ENCODE measurements around the gene AK8.

AK8 gene

DNA sequence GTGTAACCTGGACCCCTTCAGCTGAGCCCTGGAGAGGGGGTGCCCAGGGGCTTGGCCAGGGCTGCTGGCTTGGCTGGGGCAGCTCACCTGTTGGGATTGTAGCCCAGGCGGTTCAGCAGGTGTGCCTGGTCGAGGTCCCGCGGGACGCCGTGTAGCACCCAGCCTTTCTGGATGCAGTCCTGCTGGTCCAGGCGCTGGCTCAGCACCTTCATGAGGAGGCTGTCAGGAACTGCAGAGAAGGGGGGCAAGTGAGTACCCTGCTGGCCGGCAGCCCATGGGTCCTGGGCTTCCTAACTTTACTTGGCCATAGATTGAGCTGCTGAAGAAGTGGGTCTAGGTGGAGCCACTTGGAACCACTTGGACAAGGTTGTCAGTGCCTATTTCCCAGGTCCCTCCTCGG is 85.5 kb downstream of the AK8 start:
- TF ChIP-seq TEAD4 (IDR thresholded peaks at IDR 0.05): no peak
- TF ChIP-seq ZBTB7A (IDR thresholded peaks at IDR 0.05; ENCODE audit: low read depth): no peak
- TF ChIP-seq TAF1 (IDR thresholded peaks at IDR 0.05; ENCODE audit: low read depth): no peak
- TF ChIP-seq EP300 (IDR thresholded peaks at IDR 0.05; ENCODE audit: borderline replicate concordance): no peak
- TF ChIP-seq NFIC (IDR thresholded peaks at IDR 0.05): no peak
- no peak for TF ChIP-seq CEBPB (IDR thresholded peaks at IDR 0.05)
- no peak for TF ChIP-seq TCF12 (IDR thresholded peaks at IDR 0.05; ENCODE audit: low read depth)
- TF ChIP-seq YY1 (IDR thresholded peaks at IDR 0.05; ENCODE audit: low read depth): no peak
- no peak for TF ChIP-seq EGR1 (IDR thresholded peaks at IDR 0.05)
- no peak for TF ChIP-seq RAD21 (IDR thresholded peaks at IDR 0.05; ENCODE audit: low read depth)
- TF ChIP-seq, protein P1, sequence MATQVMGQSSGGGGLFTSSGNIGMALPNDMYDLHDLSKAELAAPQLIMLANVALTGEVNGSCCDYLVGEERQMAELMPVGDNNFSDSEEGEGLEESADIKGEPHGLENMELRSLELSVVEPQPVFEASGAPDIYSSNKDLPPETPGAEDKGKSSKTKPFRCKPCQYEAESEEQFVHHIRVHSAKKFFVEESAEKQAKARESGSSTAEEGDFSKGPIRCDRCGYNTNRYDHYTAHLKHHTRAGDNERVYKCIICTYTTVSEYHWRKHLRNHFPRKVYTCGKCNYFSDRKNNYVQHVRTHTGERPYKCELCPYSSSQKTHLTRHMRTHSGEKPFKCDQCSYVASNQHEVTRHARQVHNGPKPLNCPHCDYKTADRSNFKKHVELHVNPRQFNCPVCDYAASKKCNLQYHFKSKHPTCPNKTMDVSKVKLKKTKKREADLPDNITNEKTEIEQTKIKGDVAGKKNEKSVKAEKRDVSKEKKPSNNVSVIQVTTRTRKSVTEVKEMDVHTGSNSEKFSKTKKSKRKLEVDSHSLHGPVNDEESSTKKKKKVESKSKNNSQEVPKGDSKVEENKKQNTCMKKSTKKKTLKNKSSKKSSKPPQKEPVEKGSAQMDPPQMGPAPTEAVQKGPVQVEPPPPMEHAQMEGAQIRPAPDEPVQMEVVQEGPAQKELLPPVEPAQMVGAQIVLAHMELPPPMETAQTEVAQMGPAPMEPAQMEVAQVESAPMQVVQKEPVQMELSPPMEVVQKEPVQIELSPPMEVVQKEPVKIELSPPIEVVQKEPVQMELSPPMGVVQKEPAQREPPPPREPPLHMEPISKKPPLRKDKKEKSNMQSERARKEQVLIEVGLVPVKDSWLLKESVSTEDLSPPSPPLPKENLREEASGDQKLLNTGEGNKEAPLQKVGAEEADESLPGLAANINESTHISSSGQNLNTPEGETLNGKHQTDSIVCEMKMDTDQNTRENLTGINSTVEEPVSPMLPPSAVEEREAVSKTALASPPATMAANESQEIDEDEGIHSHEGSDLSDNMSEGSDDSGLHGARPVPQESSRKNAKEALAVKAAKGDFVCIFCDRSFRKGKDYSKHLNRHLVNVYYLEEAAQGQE (IDR thresholded peaks at IDR 0.05; ENCODE audit: low read depth): no peak
- TF ChIP-seq, protein P2, sequence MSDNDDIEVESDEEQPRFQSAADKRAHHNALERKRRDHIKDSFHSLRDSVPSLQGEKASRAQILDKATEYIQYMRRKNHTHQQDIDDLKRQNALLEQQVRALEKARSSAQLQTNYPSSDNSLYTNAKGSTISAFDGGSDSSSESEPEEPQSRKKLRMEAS (IDR thresholded peaks at IDR 0.05): no peak
- TF ChIP-seq, protein P3, sequence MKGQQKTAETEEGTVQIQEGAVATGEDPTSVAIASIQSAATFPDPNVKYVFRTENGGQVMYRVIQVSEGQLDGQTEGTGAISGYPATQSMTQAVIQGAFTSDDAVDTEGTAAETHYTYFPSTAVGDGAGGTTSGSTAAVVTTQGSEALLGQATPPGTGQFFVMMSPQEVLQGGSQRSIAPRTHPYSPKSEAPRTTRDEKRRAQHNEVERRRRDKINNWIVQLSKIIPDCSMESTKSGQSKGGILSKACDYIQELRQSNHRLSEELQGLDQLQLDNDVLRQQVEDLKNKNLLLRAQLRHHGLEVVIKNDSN (IDR thresholded peaks at IDR 0.05): no peak
- TF ChIP-seq CREB1 (IDR thresholded peaks at IDR 0.05; ENCODE audit: low read depth): no peak
- no peak for TF ChIP-seq FOXM1 (IDR thresholded peaks at IDR 0.05; ENCODE audit: borderline replicate concordance, low read depth)

DNA sequence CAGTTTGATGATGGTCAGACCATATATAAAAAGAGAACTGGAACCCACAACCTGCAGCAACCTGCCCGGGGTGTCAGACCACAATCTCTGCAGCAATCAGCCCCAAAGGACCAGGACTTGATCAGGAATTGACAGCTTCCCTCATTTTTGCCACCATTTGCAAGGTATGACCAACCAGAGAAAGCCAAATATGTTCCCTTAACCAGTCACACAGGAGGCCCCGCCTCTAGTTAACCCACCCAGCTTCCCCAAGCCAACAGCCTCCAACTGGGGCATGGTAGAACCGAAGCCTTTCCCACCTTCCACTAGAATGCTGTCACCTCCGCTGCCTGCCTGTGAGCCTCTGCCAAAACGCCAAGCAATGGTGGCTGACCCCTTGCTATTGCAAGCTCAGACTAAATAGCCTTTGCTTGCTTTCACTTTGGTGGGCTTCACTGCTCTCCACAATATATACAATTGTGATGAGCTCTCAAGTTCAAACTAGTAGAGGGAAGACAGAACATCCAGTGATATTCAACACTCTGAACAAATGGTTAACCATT is 86.3 kb downstream of the AK8 start:
- no peak for TF ChIP-seq EGR1 (IDR thresholded peaks at IDR 0.05)
- no peak for TF ChIP-seq FOXM1 (IDR thresholded peaks at IDR 0.05; ENCODE audit: borderline replicate concordance, low read depth)
- no peak for TF ChIP-seq TCF12 (IDR thresholded peaks at IDR 0.05; ENCODE audit: low read depth)
- TF ChIP-seq, protein P1 (IDR thresholded peaks at IDR 0.05; ENCODE audit: low read depth): no peak
- TF ChIP-seq TEAD4 (IDR thresholded peaks at IDR 0.05): no peak
- no peak for TF ChIP-seq EP300 (IDR thresholded peaks at IDR 0.05; ENCODE audit: borderline replicate concordance)
- TF ChIP-seq, protein P2 (IDR thresholded peaks at IDR 0.05): no peak
- no peak for TF ChIP-seq NFIC (IDR thresholded peaks at IDR 0.05)
- no peak for TF ChIP-seq RAD21 (IDR thresholded peaks at IDR 0.05; ENCODE audit: low read depth)
- TF ChIP-seq ZBTB7A (IDR thresholded peaks at IDR 0.05; ENCODE audit: low read depth): no peak
- no peak for TF ChIP-seq TAF1 (IDR thresholded peaks at IDR 0.05; ENCODE audit: low read depth)
- TF ChIP-seq, protein P3 (IDR thresholded peaks at IDR 0.05): no peak
- TF ChIP-seq CREB1 (IDR thresholded peaks at IDR 0.05; ENCODE audit: low read depth): no peak
- TF ChIP-seq CEBPB (IDR thresholded peaks at IDR 0.05): no peak
- TF ChIP-seq YY1 (IDR thresholded peaks at IDR 0.05; ENCODE audit: low read depth): no peak

DNA sequence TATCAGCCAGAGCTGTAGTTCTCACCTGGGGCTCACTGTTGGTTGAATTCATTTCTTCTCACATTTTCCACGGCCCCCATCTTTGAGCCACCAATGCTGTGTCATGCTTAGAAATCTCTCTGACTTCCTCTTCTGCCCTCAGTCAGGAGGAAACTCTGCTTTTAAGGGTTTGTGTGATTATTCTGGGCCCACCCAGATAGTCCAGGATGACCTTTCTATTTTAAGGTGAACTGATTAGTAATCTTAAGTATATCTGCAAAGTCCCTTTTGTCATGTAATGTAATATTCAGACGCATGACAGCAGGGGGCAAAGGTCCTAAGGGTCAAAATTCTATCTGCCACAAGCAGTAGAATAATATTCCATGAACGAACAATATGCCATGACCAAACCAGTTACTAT is 88.4 kb downstream of the AK8 start:
- TF ChIP-seq CREB1 (IDR thresholded peaks at IDR 0.05; ENCODE audit: low read depth): no peak
- no peak for TF ChIP-seq NFIC (IDR thresholded peaks at IDR 0.05)
- no peak for TF ChIP-seq EP300 (IDR thresholded peaks at IDR 0.05; ENCODE audit: borderline replicate concordance)
- no peak for TF ChIP-seq TAF1 (IDR thresholded peaks at IDR 0.05; ENCODE audit: low read depth)
- TF ChIP-seq CEBPB (IDR thresholded peaks at IDR 0.05): no peak
- no peak for TF ChIP-seq ZBTB7A (IDR thresholded peaks at IDR 0.05; ENCODE audit: low read depth)
- TF ChIP-seq EGR1 (IDR thresholded peaks at IDR 0.05): no peak

DNA sequence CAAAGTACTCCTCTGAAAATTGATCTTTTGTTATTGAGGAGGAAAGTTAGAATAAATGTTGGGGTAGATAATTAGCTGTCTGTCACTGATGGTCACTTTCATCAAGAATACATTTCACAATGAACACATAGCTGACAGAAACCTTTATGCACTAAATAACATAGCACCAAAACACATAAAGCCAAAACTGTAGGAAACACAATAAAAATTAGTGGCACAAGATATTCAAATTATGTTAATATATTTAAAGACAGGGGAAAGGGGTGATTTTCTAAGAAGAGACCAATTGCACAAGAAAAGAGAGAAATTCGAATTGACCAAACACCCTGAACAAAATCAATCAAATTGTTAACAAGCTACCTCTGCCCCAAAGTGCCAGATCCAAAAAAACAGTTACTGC is 89.7 kb downstream of the AK8 start:
- TF ChIP-seq, protein P2 (IDR thresholded peaks at IDR 0.05): no peak
- no peak for TF ChIP-seq TCF12 (IDR thresholded peaks at IDR 0.05; ENCODE audit: low read depth)

DNA sequence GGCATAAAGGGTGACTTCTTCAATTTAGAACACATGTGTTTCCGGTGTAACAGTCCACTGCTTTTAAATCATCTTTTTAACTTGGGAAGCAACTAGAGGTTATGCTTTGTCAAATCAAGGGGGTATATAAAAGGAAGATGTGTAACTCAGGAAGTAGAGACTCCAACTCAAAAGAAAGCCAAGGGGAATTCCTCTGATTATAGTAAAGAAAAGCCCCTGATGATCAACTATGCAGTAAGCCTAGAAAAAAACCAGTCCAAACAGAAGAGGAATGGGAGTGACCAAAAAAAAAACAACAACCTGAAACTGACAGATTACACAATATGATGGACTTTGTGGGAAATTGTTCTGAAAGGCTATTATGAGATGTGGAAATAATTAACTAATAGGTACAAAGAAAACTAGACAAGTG is 90.3 kb downstream of the AK8 start:
- TF ChIP-seq ZBTB7A (IDR thresholded peaks at IDR 0.05; ENCODE audit: low read depth) (no peak), FOXM1 (IDR thresholded peaks at IDR 0.05; ENCODE audit: borderline replicate concordance, low read depth) (no peak), EP300 (IDR thresholded peaks at IDR 0.05; ENCODE audit: borderline replicate concordance) (no peak), CREB1 (IDR thresholded peaks at IDR 0.05; ENCODE audit: low read depth) (no peak), NFIC (IDR thresholded peaks at IDR 0.05) (no peak), CEBPB (IDR thresholded peaks at IDR 0.05) (no peak), TEAD4 (IDR thresholded peaks at IDR 0.05) (no peak), YY1 (IDR thresholded peaks at IDR 0.05; ENCODE audit: low read depth) (no peak), RAD21 (IDR thresholded peaks at IDR 0.05; ENCODE audit: low read depth) (no peak)
- TF ChIP-seq, protein P3 (IDR thresholded peaks at IDR 0.05): no peak
- TF ChIP-seq, protein P2 (IDR thresholded peaks at IDR 0.05): no peak

All from Ishikawa (cell line).